Panc1 (cell line): ENCODE measurements around the gene TJP2.

Experiments
- POLR2AphosphoS5 ChIP-seq: IDR thresholded peaks from 2 replicates; pipeline ENCODE4 v1.6.1; 2012; ENCODE audit warnings: mild to moderate bottlenecking, low read depth, low read length, moderate library complexity
- TF ChIP-seq, protein P1 (sequence below): fragments of 450-650 bp; IDR thresholded peaks from 2 replicates; pipeline ENCODE4 v1.5.1; 2017; ENCODE audit warnings: mild to moderate bottlenecking

DNA sequence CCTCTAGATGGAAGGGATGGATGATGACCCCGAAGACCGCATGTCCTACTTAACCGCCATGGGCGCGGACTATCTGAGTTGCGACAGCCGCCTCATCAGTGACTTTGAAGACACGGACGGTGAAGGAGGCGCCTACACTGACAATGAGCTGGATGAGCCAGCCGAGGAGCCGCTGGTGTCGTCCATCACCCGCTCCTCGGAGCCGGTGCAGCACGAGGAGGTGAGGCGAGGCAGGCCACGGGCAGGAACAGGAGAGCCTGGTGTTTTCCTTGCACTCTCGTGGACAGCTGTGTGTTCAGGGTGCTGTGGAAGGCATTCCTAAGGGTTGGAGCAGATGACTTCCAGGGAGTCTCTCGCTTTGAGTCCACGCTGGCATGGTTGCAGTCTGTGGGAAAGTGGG, 73.9 kb downstream of the TJP2 start:
- TF ChIP-seq, protein P1, sequence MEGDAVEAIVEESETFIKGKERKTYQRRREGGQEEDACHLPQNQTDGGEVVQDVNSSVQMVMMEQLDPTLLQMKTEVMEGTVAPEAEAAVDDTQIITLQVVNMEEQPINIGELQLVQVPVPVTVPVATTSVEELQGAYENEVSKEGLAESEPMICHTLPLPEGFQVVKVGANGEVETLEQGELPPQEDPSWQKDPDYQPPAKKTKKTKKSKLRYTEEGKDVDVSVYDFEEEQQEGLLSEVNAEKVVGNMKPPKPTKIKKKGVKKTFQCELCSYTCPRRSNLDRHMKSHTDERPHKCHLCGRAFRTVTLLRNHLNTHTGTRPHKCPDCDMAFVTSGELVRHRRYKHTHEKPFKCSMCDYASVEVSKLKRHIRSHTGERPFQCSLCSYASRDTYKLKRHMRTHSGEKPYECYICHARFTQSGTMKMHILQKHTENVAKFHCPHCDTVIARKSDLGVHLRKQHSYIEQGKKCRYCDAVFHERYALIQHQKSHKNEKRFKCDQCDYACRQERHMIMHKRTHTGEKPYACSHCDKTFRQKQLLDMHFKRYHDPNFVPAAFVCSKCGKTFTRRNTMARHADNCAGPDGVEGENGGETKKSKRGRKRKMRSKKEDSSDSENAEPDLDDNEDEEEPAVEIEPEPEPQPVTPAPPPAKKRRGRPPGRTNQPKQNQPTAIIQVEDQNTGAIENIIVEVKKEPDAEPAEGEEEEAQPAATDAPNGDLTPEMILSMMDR, result no peak
- TF ChIP-seq POLR2AphosphoS5, result no peak
